22Rv1 (cell line): ENCODE measurements around the gene UPK2.

ENCODE experiments used
- ZFX ChIP-seq: fragments of 450-650 bp; IDR thresholded peaks from 2 replicates; pipeline ENCODE4 v1.6.1; 2017; ENCODE audit warnings: antibody characterized with exemption, borderline replicate concordance
- TF ChIP-seq, protein P1 (sequence below): fragments of 450-650 bp; IDR thresholded peaks from 2 replicates; pipeline ENCODE4 v1.5.1; 2017; ENCODE audit warnings: mild to moderate bottlenecking

DNA sequence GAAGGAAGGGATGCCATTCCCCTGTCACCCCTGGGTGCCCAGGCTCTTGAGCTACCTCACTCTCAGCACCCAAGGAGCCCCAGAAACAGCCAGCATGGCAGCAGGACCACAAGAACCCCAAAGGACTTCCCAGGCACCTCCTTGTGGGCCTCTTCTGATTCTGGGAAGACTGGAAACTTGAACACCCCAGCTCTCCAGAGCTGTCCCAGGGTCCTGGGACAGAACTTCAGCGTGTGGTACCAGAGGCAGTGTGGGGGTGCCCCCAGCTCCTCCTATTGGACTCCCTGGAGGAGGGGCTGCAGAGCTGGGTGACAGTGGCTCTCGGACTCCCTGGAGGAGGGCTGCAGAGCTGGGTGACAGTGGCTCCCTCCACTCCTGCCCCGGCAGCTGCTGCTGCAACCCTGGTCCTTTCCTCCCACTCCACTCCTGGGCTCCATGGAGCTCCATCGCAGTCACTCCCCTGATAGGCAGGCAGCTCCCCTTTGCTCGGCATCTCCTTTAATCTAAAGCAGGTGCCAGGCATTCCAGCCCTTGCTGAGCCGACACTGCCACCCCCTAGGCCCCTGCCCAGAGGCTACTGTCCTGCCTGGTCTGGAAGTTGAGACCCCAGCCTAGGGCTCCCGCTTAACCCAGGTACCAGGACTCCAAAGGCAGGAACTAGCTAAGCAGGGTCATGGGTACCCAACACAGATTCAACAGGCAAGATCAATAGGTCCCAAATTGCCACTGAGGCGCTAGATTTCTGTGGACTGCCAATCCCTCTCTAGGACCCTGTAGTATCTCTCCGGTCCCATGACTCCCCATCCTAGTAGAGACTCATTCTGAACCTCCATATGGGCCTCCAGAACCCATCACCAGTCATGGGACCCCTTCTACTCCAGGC lies 33.1 kb upstream of the UPK2 start:
- TF ChIP-seq, protein P1, sequence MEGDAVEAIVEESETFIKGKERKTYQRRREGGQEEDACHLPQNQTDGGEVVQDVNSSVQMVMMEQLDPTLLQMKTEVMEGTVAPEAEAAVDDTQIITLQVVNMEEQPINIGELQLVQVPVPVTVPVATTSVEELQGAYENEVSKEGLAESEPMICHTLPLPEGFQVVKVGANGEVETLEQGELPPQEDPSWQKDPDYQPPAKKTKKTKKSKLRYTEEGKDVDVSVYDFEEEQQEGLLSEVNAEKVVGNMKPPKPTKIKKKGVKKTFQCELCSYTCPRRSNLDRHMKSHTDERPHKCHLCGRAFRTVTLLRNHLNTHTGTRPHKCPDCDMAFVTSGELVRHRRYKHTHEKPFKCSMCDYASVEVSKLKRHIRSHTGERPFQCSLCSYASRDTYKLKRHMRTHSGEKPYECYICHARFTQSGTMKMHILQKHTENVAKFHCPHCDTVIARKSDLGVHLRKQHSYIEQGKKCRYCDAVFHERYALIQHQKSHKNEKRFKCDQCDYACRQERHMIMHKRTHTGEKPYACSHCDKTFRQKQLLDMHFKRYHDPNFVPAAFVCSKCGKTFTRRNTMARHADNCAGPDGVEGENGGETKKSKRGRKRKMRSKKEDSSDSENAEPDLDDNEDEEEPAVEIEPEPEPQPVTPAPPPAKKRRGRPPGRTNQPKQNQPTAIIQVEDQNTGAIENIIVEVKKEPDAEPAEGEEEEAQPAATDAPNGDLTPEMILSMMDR = no peak
- no peak for TF ChIP-seq ZFX
